HG03066 (cell line): ENCODE results near the gene IMPDH2.
"Not testable (repeated sequence)": the region's sequence is repeated elsewhere in the genome, so short reads cannot be mapped to it uniquely, and the experiment has no call there.

Experiments
- ATAC-seq: cut with Tn5 transposase; IDR thresholded peaks from one replicate; pipeline ENCODE4 v1.9.1; 2021; ENCODE audit warnings: low read depth; ENCODE audit not compliant: unreplicated experiment

The IMPDH2 gene

GRCh38 chr3:49021813-49022687, 7.1 kb downstream of the IMPDH2 start, which contains the start of gene NDUFAF3:
Gene NDUFAF3 (plus strand): TSS chr3:49022121. CDS start chr3:49022145, 24 bp downstream.
- peak; percentile 51 for ATAC-seq

GRCh38 chr3:49021213-49021812, 7.9 kb downstream of the IMPDH2 start:
- peak; percentile 43 for ATAC-seq

GRCh38 chr3:49020330-49021212, 8.6 kb downstream of the IMPDH2 start:
- ATAC-seq = no peak

GRCh38 chr3:49019941-49020329, 9.3 kb downstream of the IMPDH2 start:
- no peak for ATAC-seq

- no peak for ATAC-seq
Measured at GRCh38 chr3:49018707-49019006, 10.5 kb downstream of the IMPDH2 start.

GRCh38 chr3:49017971-49018706, 11.1 kb downstream of the IMPDH2 start, which contains the start of gene DALRD3:
Gene DALRD3 (minus strand): TSS chr3:49018580. CDS start chr3:49018564, 16 bp downstream.
- ATAC-seq = no peak

GRCh38 chr3:49017229-49017970, 11.8 kb downstream of the IMPDH2 start:
- ATAC-seq = no peak

GRCh38 chr3:49016414-49017228, 12.6 kb downstream of the IMPDH2 start:
- ATAC-seq = no peak

GRCh38 chr3:49015765-49016164, 13.4 kb downstream of the IMPDH2 start:
- no peak for ATAC-seq

GRCh38 chr3:49015072-49015471, 14.1 kb downstream of the IMPDH2 start:
- ATAC-seq = no peak

- ATAC-seq = no peak
Measured at GRCh38 chr3:49013738-49014660, 15.2 kb downstream of the IMPDH2 start.

- no peak for ATAC-seq
Measured at GRCh38 chr3:49013113-49013737, 16.0 kb downstream of the IMPDH2 start.

- no peak for ATAC-seq
Measured at GRCh38 chr3:49012441-49013017, 16.7 kb downstream of the IMPDH2 start.

- no peak for ATAC-seq
Measured at GRCh38 chr3:49009396-49009795, 19.8 kb downstream of the IMPDH2 start.

- not testable (repeated sequence) for ATAC-seq
Measured at GRCh38 chr3:49008627-49009026, 20.6 kb downstream of the IMPDH2 start.

- peak; percentile 35 for ATAC-seq
Measured at GRCh38 chr3:49007771-49008528, 21.2 kb downstream of the IMPDH2 start.
